ENCODE data around the gene RAD51AP1. TPM values are rescaled to one million over a fixed set of nuclear protein-coding genes. Genes with fewer than 3 reads are reported as not detected.
A peak's percentile ranks its signal among the peaks of the same experiment; 100 is the strongest.

RAD51AP1 gene, protein sequence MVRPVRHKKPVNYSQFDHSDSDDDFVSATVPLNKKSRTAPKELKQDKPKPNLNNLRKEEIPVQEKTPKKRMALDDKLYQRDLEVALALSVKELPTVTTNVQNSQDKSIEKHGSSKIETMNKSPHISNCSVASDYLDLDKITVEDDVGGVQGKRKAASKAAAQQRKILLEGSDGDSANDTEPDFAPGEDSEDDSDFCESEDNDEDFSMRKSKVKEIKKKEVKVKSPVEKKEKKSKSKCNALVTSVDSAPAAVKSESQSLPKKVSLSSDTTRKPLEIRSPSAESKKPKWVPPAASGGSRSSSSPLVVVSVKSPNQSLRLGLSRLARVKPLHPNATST
- total RNA-seq (2021), result 55.4 and 59.4 TPM in 2 replicates
- long read RNA-seq, transcript RAD51AP1-202 (9 exons, 2,113 nt), result major isoform, 56 of 125 reads
- long read RNA-seq, transcript RAD51AP1-213 (8 exons, 787 nt), result minor isoform, 5 of 125 reads
- long read RNA-seq, transcript RAD51AP1-201 (10 exons, 2,163 nt), result minor isoform, 14 of 125 reads
- long read RNA-seq, partial matches to known transcripts, result 15 of 125 reads
- long read RNA-seq, other reads (novel, unspliced or antisense), result 35 of 125 reads

DNA sequence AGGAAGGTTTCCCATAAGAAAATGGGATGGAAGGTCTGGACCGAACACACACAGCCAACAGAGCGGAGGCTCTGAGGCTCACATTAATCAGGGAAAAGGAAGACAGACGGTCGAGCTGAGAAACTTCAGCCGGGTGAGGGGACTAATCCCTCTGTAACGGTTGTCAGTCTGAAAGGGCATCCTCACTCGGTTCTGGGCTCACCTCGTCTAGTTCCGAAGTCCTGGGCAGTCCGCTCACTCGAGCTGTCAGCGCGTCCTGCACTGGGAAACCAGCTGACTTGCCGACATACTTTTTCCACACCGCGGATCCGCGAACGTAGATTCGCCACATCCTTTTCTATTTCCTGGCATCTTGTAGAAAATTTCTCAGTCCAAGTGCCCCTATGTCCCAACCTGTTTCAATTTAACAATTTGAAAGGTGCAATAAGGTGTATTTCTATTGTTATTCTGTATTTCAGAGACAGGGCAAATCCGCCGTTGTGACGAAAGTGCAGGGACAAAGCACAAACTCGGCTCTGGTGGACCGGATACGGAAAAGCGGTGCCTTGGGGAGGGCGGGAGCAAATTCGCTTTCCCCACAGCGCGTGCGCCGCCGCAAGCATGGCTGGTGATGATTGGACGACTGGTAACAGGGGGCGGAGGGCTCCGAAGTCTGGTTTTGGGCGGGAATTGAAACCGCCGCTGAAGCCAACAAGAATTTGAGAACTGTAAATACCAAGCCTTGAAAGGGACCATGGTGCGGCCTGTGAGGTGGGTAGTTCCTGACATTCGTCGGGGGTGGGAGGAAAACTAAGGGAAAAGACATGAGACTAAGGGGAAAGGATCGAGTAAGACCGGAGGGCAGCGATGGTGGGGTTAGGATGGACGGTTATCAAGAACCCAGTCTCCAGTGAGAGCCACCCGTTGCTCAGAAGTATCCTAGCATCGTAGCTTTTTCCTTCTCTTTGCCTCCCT, at the start of gene RAD51AP1:
Gene RAD51AP1, plus strand, starts transcription at position 684 of the 954 bp plus-strand sequence. Its CDS starts 50 bp downstream, at position 734.
- Mint-ChIP-seq H3K4me1 (peaks cover 14 to 15% of the 10 kb centered on the region in 2 experiments), H3K4me3 (peak within 1 kb of the TSS; percentile 95 to 97), H3K9me3 (no peaks in the 10 kb centered on the region), H3K36me3 (ENCODE audit: insufficient read depth in 1 of 3, low read depth in 3 of 3) (peaks cover 0 to 12% (median 9%) of the 10 kb centered on the region in 3 experiments; a peak in 6 of 7 replicates), H3K27me3 (ENCODE audit: low read depth) (no peaks in the 10 kb centered on the region), H3K27ac (peak within 1 kb of the TSS; percentile 99 to 100 (median 99))
- no peak within 1 kb of the TSS for H2AK5ac ChIP-seq (ENCODE audit: insufficient read length, low read length)
- peaks cover 8% of the 10 kb centered on the region; the same call in 1 of the 2 replicates for H3K79me2 ChIP-seq (ENCODE audit: insufficient read depth, low read length)
- no peaks in the 10 kb centered on the region for H4K20me1 ChIP-seq (ENCODE audit: control insufficient read depth, insufficient read depth, insufficient read length)
- H2BK120ac ChIP-seq (ENCODE audit: low read depth, low read length, poor library complexity, severe bottlenecking), result no peak within 1 kb of the TSS
- DNase-seq, result peak; percentile 99
- peak within 1 kb of the TSS; percentile 83 for H3K18ac ChIP-seq (ENCODE audit: insufficient read length, low read depth, low read length)
- H3K56ac ChIP-seq (ENCODE audit: insufficient read length, low read depth, low read length), result peak within 1 kb of the TSS; percentile 28
- H4K5ac ChIP-seq (ENCODE audit: insufficient read length, low read depth, low read length), result peak within 1 kb of the TSS; percentile 90
- H2BK12ac ChIP-seq (ENCODE audit: insufficient read length, low read depth, low read length), result no peak within 1 kb of the TSS
- H3K23ac ChIP-seq (ENCODE audit: insufficient read length, low read depth, low read length), result no peak within 1 kb of the TSS
- H3T11ph ChIP-seq (ENCODE audit: low read length), result peak within 1 kb of the TSS; percentile 81
- H3K9me3 ChIP-seq (ENCODE audit: control insufficient read depth, low read depth, low read length), result no peaks in the 10 kb centered on the region
- H3K79me1 ChIP-seq (ENCODE audit: insufficient read depth, low read depth, low read length, poor library complexity, severe bottlenecking), result peaks cover 3% of the 10 kb centered on the region
- H2BK20ac ChIP-seq (ENCODE audit: low read depth, low read length, poor library complexity, severe bottlenecking), result no peak within 1 kb of the TSS
- no peak within 1 kb of the TSS for H2BK15ac ChIP-seq (ENCODE audit: low read depth, low read length)
- H3K4ac ChIP-seq (ENCODE audit: low read depth, low read length), result no peak within 1 kb of the TSS; the same call in 1 of the 2 replicates
- no peaks in the 10 kb centered on the region for H3K23me2 ChIP-seq (ENCODE audit: insufficient read length, low read depth, low read length, poor library complexity, severe bottlenecking)
- TF ChIP-seq, protein P1, sequence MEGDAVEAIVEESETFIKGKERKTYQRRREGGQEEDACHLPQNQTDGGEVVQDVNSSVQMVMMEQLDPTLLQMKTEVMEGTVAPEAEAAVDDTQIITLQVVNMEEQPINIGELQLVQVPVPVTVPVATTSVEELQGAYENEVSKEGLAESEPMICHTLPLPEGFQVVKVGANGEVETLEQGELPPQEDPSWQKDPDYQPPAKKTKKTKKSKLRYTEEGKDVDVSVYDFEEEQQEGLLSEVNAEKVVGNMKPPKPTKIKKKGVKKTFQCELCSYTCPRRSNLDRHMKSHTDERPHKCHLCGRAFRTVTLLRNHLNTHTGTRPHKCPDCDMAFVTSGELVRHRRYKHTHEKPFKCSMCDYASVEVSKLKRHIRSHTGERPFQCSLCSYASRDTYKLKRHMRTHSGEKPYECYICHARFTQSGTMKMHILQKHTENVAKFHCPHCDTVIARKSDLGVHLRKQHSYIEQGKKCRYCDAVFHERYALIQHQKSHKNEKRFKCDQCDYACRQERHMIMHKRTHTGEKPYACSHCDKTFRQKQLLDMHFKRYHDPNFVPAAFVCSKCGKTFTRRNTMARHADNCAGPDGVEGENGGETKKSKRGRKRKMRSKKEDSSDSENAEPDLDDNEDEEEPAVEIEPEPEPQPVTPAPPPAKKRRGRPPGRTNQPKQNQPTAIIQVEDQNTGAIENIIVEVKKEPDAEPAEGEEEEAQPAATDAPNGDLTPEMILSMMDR (conservative IDR thresholded peaks at IDR 0.05), result no peak
- peak within 1 kb of the TSS; percentile 46 for H3K27ac ChIP-seq (ENCODE audit: insufficient read length, low read depth, low read length)
- H3K4me1 ChIP-seq (ENCODE audit: insufficient read depth, low read length), result 0 out of 2 replicates have a peak, but pooled peaks cover 5% of the 10 kb centered on the region
- H2BK5ac ChIP-seq (ENCODE audit: insufficient read length, low read length), result peak within 1 kb of the TSS; percentile 85
- peak within 1 kb of the TSS; percentile 86 for H3K4me2 ChIP-seq (ENCODE audit: insufficient read depth, insufficient read length, low read length)
- H3K14ac ChIP-seq (ENCODE audit: insufficient read depth, low read length), result peak within 1 kb of the TSS; percentile 92; the same call in 1 of the 2 replicates
- H3K9ac ChIP-seq (ENCODE audit: extremely low read depth, insufficient read length, low read length), result peak within 1 kb of the TSS; percentile 99
- H2AFZ ChIP-seq (ENCODE audit: low read length), result peak within 1 kb of the TSS; percentile 89
- no peaks in the 10 kb centered on the region for H3K27me3 ChIP-seq (ENCODE audit: insufficient read depth, low read length)
- no peak within 1 kb of the TSS for H4K91ac ChIP-seq (ENCODE audit: insufficient read length, low read depth, low read length)
- no CpG with 5 or more reads among the region's 49 CpGs for WGBS (ENCODE audit: extremely low coverage, insufficient read length, low lambda C conversion rate)
- no peak within 1 kb of the TSS for H4K8ac ChIP-seq (replicated peaks; ENCODE audit: insufficient read length, low read depth, low read length)

All from H9 (cell line).